ENCODE results near the gene FBXO38. TPM values are rescaled to one million over a fixed set of nuclear protein-coding genes. Genes with fewer than 3 reads are reported as not detected.

Gene FBXO38
- total and polyA plus RNA-seq, 9 of the 15 experiments (the other 6 are each of a cell fraction or from before 2014, with no cell fraction given) = 7.4 to 39.4 (median 29.3) TPM

GRCh38 chr5:148482697-148483462, 99.1 kb downstream of the FBXO38 start (continued):
- no peak for TF ChIP-seq RAD51 (IDR thresholded peaks at IDR 0.05; ENCODE audit: borderline replicate concordance, low read depth)
- no peak for TF ChIP-seq RBFOX2 (IDR thresholded peaks at IDR 0.05; ENCODE audit: low read depth, low read length)
- TF ChIP-seq ZNF589 (CRISPR knock-in tag; IDR thresholded peaks at IDR 0.05; ENCODE audit: low read depth) = no peak
- TF ChIP-seq SRSF1 (IDR thresholded peaks at IDR 0.05; ENCODE audit: low read depth, low read length) = no peak
- no peak for TF ChIP-seq TCF7L2 (IDR thresholded peaks at IDR 0.05; ENCODE audit: low read depth, low read length)
- TF ChIP-seq, protein P1, sequence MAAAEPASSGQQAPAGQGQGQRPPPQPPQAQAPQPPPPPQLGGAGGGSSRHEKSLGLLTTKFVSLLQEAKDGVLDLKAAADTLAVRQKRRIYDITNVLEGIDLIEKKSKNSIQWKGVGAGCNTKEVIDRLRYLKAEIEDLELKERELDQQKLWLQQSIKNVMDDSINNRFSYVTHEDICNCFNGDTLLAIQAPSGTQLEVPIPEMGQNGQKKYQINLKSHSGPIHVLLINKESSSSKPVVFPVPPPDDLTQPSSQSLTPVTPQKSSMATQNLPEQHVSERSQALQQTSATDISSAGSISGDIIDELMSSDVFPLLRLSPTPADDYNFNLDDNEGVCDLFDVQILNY (CRISPR knock-in tag; IDR thresholded peaks at IDR 0.05) = no peak
- no peak for TF ChIP-seq ZNF212 (CRISPR knock-in tag; IDR thresholded peaks at IDR 0.05)
- TF ChIP-seq, protein P2, sequence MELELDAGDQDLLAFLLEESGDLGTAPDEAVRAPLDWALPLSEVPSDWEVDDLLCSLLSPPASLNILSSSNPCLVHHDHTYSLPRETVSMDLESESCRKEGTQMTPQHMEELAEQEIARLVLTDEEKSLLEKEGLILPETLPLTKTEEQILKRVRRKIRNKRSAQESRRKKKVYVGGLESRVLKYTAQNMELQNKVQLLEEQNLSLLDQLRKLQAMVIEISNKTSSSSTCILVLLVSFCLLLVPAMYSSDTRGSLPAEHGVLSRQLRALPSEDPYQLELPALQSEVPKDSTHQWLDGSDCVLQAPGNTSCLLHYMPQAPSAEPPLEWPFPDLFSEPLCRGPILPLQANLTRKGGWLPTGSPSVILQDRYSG (tag; conservative IDR thresholded peaks at IDR 0.05; ENCODE audit: low read depth) = no peak
- no peak for TF ChIP-seq ZSCAN32 (CRISPR knock-in tag; IDR thresholded peaks at IDR 0.05)
- 0 out of 2 replicates have a peak, but pooled peaks have one; percentile 25 for TF ChIP-seq ZNF511 (CRISPR knock-in tag; IDR thresholded peaks at IDR 0.05)
- no peak for TF ChIP-seq RBM15 (IDR thresholded peaks at IDR 0.05; ENCODE audit: insufficient read depth, low read length)
- peak; percentile 36; the same call in 1 of the 2 replicates for TF ChIP-seq CTBP1 (IDR thresholded peaks at IDR 0.05; ENCODE audit: borderline replicate concordance)
- no peak; the same call in 1 of the 2 replicates for TF ChIP-seq ETV5 (CRISPR knock-in tag; IDR thresholded peaks at IDR 0.05; ENCODE audit: low read depth)
- no peak for TF ChIP-seq FOSL1 (tag; conservative IDR thresholded peaks at IDR 0.05)
- TF ChIP-seq MEF2D (tag; conservative IDR thresholded peaks at IDR 0.05; ENCODE audit: low read depth) = no peak
- no peak for TF ChIP-seq FOXO4 (CRISPR knock-in tag; IDR thresholded peaks at IDR 0.05)
- TF ChIP-seq FOXK2 (conservative IDR thresholded peaks at IDR 0.05 in 1 of 2, IDR thresholded peaks at IDR 0.05 in 1 of 2; ENCODE audit: low read depth in 2 of 2) = peak; percentile 30 to 44; a peak in 1 of 4 replicates
- TF ChIP-seq PHF21A (IDR thresholded peaks at IDR 0.05; ENCODE audit: borderline replicate concordance, low read depth) = 0 out of 2 replicates have a peak, but pooled peaks have one; percentile 31
- TF ChIP-seq, protein P3, sequence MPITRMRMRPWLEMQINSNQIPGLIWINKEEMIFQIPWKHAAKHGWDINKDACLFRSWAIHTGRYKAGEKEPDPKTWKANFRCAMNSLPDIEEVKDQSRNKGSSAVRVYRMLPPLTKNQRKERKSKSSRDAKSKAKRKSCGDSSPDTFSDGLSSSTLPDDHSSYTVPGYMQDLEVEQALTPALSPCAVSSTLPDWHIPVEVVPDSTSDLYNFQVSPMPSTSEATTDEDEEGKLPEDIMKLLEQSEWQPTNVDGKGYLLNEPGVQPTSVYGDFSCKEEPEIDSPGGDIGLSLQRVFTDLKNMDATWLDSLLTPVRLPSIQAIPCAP (CRISPR knock-in tag; IDR thresholded peaks at IDR 0.05; ENCODE audit: borderline replicate concordance) = no peak
- no peak for TF ChIP-seq NFE2L1 (tag; IDR thresholded peaks at IDR 0.05; ENCODE audit: borderline replicate concordance, low read depth)
- TF ChIP-seq LARP7 (IDR thresholded peaks at IDR 0.05) = 0 out of 2 replicates have a peak, but pooled peaks have one; percentile 79
- no peak for TF ChIP-seq CCNT2 (IDR thresholded peaks at IDR 0.05; ENCODE audit: borderline replicate concordance, extremely low read depth, insufficient read length, low read depth, low read length)
- no peak for TF ChIP-seq SAP30 (IDR thresholded peaks at IDR 0.05; ENCODE audit: borderline replicate concordance, insufficient read depth, low read depth, low read length, poor library complexity, severe bottlenecking)

Data from K562 (cell line).